GM21390 (cell line): ENCODE measurements around the gene RPS6KA1.

Experiments used
- ATAC-seq: cut with Tn5 transposase; IDR thresholded peaks from one replicate; pipeline ENCODE4 v1.9.1; 2021; ENCODE audit not compliant: unreplicated experiment

Gene RPS6KA1

DNA sequence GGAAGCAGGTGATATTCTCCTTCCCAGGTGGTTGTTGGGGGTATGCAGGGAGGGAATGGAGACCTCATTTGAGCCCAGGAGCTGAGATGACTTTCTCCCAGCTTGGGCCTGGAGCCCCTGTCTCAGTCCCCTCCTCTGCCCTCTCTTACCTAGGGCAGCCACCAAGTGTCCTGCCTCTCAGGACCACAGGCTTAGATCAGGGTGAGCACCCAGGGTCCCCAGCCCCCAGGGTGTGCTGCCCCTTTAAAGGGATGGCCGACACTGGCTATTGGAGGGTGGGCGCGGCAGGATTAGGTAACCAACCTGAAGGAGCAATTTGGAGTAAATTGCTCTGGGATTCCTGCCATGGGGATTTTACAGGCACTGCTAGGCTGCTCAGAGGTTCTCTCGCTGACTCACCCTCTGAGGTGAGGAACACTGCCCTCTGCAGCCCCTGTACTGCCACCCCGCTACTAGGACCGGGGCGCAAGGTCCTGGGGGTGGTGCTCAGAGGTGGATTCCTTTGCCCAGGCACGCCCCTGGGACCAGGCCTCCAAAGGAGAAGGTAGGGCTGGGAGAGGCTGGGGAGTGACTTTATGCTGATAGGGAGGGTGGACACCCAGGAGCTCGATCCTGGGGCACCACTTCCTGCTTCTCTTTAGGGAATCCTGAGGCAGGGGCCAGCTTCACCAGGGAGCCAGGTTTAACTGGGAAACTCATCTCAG is 1.5 kb downstream of the RPS6KA1 start:
- ATAC-seq, result no peak

DNA sequence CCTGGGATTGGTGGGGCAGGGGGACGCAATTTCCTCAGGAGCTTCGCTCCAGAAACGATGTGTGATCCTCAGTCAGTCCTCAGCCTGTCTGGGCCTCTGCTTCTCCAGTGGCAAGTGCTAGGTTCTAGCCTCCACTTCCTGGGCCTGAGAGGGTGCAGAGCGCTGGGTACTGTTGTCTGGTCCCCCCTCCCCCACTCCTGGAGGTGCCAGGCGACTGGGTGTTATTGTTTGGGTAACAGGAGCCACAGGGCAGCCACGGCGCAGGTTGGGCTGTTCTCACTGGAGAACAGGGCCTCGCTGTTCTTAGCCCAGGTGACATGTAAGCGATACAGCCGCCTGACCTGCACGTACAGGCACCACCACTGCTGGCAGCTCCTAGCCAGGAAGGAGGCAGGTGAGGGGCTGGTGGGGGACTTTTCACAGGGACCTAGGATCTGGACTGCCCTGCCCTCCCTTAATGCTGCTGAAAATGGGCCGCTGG is 2.1 kb downstream of the RPS6KA1 start:
- no peak for ATAC-seq

GRCh38 chr1:26533951-26534509 is 4.5 kb downstream of the RPS6KA1 start:
- no peak for ATAC-seq

DNA sequence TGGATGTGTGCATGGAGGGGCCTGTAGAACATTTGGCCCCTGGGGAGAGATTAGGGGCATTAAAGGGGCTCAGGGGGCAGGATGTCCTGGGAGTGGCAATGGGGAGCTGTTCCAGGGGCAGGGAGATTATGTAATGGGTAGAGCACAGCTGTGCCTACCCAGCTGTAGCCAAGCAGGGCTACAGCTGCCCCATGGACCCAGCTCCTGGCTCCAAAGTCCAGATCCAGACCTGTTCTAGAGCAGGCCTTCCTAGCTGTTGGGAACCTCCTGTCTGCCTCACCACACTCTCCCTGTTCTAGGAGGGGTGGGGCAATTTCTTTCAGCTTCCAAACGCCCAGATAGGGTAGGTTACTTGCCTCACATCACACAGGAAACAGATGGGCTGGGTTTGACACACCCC is 5.6 kb downstream of the RPS6KA1 start:
- ATAC-seq, result no peak

DNA sequence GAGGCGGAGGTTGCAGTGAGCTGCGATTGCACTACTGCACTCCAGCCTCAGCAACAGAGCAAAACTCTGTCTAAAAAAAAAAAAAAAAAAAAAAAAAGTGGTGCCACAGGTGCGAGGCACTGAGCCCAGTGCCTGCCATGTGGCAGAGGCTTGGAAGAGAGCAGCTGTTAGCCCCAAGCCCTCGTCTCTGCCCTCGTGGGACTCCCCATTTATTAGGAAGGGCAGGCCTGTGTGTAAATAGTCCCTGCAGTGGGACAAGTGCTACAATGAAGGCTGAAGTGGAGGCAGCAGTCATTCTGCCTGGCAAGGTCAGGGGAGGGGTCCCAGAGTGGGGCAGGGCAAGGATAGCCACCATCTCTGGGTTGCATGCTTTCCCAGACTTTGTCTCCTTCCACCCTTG is 6.5 kb downstream of the RPS6KA1 start:
- ATAC-seq, result no peak

DNA sequence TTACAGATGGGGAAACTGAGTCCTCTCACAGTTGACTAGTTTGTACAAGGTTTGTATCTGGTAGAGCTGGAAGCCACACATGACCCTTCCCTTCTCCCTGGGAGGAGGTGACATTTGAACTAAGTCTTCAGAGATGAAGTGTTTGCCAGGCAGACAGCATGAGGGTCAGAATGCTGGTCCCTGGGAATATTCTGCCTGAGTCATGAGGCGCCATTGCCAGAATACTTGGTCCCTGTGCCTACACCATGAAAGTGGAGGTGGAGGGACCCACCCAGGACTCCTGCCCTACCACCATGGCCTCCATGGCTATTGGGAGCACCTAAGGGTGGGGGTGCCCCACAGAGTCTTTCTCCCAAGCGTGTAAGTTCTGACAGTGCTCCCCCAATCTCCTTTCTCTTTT is 7.0 kb downstream of the RPS6KA1 start:
- ATAC-seq, result no peak

DNA sequence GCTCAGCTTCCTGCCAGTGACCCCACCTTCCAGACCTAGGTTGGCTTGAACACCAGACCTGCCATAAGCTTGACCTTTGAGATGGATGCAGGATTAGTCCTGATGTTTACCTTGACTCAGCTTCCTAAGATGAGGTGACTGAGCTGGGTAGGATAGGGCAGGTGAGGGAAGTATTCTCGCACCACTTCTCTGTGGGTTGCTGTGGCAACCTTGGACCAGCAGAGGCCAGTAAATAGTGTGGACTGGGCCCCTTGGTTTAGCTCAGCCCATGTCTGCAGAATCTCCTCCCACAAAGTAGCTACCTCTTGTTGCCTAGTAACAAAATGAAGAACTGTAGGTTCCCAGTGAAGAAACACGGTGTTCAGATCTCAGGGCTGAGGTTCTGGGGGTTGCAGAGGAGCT is 8.4 kb downstream of the RPS6KA1 start:
- ATAC-seq, result no peak

- ATAC-seq, result no peak
Measured at GRCh38 chr1:26538480-26539412, 9.2 kb downstream of the RPS6KA1 start.

DNA sequence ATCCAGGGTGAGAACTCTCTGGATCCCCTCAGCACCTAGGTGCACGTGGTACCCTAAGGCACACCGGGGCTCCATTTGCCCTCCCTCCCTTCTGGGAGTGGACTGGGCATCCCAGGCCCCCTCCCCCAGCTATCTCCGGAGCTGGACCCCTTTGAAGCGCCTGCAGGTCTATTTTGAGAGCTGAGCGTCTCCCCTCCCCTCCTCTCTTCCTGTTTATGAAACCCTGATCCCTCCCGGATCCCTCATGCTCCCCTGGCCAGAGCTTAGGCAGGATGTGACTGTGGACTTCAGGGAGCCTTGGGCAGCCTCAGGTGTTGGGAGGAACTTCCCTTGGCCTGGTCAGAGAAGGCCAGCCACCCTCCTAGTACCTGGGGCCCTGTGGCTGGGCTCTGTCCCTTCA is 10.2 kb downstream of the RPS6KA1 start:
- ATAC-seq, result no peak

DNA sequence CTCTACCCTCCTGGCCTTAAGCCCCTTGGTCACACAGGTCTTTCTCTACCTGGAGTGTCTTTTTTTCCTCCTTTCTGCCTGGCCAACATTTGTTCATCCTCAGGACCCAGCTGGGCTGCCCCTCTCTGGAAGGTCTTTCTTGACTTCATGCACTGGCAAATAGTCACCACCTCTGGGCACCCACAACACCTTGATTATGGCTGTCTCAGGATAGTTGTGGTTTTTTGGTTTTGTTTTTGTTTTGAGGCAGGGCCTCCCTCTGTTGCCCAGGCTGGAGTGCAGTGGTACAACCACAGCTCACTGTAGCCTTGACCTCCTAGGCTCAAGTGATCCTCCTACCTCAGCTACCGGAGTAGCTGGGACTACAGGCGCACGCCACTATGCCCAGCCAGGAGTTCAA is 10.8 kb downstream of the RPS6KA1 start:
- ATAC-seq, result no peak

DNA sequence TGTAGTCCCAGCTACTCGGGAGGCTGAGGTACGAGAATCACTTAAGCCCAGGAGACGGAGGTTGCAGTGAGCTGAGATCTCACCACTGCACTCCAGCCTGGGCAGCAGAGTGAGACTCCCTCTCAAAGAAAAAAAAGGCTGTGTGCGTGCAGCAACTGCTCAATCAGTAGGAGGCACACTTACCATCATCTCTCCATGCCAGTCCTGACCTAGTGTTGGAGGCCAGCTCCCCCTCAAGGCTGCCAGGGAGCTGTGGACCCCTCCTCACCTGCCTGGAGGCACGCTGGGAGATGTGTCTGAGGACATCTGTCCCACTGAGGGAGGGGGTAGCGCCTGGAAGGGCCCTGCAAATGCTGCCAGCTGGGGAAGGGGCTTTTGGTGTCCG is 11.9 kb downstream of the RPS6KA1 start:
- no peak for ATAC-seq

DNA sequence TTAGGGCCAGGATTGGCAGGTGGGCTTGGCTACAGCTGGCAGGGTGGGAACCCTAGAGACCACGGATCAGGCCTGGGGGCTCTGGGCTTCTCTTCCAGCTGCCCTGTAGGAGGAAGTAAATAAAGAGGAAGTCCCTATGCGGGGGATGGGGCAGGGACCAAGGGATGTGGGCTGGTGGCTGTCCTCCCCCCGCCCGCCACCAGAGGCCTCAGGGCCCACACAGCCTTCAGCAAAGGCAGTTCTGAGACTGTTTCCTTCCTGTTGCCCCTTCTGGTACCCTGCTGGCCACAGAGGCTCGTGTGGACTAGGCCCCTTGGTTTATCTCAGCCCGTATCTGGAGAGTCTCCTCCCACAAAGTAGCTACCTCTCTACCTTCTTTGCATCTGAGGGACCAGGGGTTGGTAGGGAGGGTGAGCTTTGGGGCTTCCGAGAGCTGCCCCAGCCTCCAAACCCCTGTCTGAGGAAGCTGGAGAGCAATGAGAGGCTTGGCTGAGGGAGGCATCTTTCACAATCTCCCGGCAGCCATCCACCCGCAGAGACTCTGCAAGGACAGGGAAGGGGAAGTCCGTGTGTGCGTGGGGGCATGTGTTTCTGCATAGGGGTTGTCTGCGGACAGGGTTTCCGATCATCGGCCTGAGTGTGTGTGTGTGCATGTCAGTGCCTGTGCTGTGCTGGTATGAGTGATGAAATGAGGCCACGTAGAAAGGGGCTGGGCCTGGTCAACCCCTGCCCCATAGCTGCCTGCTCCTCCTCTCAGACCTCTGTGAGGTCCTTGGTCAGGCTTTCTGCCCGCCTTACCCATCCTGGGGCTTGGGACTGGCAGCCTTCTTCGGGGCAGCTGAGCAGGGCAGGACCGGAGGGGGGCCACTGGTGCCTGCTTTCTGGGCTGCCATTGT is 12.5 kb downstream of the RPS6KA1 start:
- peak; percentile 48 for ATAC-seq

DNA sequence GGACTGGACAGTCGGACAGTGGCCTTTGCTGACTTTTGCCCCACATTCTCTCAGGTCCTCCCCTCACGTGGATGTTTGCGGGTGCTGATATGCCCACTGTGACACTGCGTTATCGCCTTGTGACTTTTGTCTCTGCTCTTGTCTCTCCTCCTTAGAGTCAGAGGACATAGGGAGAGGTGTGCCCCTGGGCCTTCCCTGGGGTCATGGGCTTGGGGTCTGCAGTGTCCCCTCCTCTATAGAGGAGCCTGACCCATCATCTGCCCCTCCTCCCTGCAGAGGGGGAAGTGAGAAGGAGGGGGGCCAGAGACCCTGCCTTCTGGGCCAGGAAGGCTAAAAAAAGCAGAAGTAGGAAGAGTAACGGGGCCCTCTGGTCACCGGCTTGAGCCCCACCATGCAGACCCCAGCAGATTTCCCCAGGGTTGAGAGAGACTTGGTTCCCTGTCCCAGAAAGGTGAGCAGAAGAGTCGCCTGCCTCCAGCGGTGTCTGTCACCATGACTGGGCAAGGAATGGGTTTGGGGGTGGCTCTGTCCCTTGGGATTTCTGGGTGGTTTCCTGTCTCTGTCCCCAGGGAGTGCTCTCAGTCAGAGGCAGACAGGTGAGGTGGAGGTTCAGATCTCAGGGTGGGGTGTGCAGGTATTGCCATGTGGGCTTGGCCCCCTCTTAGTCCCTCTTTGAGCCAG is 13.3 kb downstream of the RPS6KA1 start:
- no peak for ATAC-seq

DNA sequence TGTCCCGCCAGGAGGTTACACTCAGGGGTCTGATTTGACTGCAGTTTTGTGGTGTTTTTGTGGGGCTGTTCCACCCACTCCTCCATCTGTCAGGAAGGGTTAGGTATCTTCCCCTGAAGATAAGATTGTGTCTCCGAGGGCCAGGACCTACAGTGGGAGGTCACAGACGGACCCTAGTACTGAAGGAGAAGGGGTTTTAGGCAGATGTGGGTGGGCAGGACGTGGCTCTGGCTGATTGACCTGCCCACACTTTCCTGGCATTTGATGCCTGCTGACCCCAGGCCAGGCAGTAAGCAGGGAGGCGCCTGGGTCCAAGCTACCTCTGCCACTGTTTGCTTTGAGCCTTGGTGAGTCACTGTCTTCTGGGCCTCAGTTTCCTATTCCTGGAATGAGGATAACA is 13.9 kb downstream of the RPS6KA1 start:
- no peak for ATAC-seq

DNA sequence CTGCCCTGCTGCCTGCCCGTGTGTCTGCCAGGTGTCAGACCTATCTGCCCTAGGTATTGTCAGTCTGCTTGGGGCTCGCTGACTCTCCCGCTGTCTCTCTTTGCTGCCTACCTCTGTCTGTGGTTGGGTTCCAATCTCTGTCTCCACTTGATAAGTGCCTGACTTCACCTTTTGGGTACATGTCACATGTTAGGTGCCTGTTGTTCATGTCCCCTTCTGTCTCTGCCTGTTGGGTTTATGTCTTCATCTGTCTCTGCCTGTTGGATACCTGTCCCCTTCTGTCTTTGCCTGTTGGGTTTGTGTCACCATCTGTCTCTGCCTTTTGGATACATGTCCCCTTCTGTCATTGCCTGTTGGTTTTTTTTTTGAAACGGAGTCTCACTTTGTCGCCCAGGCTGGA is 14.6 kb downstream of the RPS6KA1 start:
- no peak for ATAC-seq

DNA sequence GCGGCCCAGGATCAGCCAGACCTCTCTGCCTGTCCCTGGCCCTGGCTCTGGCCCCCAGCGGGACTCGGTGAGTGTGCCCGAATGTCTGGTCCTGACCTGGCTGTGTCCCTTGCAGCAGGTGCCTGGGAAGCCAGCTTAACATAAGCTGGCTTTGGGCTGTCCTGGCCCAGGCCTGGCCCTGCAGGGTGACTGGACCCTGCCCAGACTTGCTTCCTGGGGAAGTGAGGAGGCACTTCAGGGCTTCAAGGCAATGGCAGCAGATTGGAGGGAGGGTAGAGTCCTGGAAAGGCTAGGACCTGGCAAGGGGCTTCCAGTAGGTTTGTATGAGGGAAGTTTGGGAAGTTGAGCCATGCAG is 16.4 kb downstream of the RPS6KA1 start:
- ATAC-seq, result no peak

GRCh38 chr1:26546375-26546774 is 16.8 kb downstream of the RPS6KA1 start:
- no peak for ATAC-seq

- ATAC-seq, result no peak
Measured at GRCh38 chr1:26546819-26547218, 17.3 kb downstream of the RPS6KA1 start.

DNA sequence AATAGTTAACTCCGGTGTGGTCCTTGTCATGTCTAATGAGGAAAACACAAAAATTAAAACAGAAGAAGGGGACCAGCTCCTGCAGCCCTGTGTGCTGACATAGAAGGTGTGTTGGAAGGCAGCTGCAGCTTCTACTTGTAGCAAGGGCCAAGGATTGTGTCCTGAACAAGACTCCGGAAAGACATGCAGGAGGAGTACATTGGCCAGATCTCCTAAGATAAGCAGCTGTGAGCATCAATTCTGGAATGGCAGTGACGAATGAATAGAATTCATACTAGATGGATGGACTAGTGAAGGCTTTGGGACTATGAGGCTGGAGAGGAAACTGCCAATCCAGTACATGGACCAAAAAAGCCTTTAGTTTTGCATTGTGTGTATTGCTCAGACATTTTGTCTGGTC is 19.3 kb downstream of the RPS6KA1 start:
- ATAC-seq, result no peak

- ATAC-seq, result no peak
Measured at GRCh38 chr1:26550946-26551345, 21.4 kb downstream of the RPS6KA1 start.
